CD4-positive, alpha-beta T cell treated with Interleukin-17A for 1 hour (primary cell): ENCODE measurements around the gene ABCA2.

Experiments
- DNase-seq: peaks from one replicate; pipeline ENCODE4 v3.0.0-alpha.2; 2020

ABCA2 gene

DNA sequence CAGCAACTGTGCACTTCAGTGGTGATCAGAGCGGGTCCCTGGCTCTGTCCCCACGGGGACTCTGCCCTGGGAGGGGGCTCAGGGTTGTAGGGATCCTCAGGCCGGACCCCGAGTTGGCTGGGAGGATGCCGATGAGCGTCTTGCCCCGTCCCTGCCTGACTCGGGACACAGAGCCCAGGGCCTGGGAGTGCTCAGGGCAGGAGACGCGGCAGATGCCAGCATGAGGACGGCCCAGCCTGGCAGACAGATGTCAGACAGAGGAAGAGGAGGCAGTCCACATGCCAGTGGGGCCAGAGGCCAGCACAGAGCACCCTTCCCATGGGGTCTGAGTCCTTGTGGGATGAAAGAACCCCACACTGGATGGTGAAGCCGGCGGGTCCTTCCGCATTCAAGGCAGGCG is 64.7 kb downstream of the ABCA2 start:
- no peak for DNase-seq

- DNase-seq, result no peak
Observed at GRCh38 chr9:136962701-136963248, 65.3 kb downstream of the ABCA2 start.

DNA sequence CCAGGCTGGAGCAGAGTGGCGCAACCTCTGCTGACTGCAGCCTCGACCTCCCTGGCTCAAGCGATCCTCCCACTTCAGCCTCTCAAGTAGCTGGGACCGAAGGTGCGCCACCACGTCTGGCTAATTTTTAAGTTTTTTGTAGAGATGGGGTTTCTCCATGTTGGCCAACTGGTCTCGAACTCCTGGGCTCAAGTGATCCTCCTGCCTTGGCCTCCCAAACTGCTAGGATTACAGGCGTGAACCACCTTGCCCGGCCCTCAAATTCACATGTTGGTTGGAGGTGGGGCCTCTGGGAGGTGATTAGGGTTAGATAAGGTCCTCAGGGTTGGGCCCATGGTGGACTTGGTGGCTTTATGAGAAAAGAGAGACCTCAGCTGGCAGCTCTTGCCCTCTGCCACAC is 65.9 kb downstream of the ABCA2 start:
- DNase-seq, result no peak

DNA sequence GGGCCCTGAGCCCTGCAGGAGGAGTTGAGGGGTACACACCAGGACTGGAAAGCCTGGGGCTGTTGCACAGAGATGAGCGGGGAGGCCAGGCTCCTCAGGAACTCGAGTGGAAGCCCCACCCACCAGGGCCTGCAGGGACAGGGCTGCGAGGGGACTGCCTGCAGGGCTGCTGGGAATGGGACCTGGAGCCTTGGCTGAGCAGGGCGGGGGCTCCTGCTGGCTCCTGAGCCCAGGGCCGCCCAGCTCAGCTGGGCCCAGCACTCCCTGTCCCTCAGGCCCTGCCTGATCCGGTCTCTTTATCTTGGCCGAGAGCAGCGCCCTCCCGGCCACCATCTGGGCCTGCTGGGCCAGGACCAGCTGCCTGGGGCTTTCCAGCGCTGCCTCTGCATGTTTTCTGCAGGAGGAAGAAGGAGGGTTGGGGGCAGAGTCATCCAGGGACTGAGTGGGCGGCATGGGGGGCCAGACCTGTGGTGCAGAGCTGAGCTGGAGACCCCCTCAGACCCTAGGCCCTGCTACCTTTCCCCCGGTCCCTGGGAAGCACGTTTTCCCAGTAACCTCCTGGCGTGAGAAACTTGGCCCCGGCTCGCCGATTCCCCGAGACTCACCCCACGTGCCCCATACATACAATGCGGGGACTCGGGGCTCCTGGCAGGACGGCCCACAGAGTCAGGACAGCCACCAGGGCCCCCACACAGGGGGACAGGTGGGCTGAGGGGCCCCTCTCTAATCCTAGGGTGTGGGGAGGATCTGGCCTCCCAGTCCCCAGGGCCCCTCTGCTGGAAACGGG is 66.6 kb downstream of the ABCA2 start:
- DNase-seq, result no peak

GRCh38 chr9:136960938-136961275 is 67.1 kb downstream of the ABCA2 start:
- DNase-seq, result no peak

- peak; percentile 58 for DNase-seq
Observed at GRCh38 chr9:136960212-136960937, 67.7 kb downstream of the ABCA2 start.

- DNase-seq, result no peak
Observed at GRCh38 chr9:136958898-136959850, 68.9 kb downstream of the ABCA2 start.

DNA sequence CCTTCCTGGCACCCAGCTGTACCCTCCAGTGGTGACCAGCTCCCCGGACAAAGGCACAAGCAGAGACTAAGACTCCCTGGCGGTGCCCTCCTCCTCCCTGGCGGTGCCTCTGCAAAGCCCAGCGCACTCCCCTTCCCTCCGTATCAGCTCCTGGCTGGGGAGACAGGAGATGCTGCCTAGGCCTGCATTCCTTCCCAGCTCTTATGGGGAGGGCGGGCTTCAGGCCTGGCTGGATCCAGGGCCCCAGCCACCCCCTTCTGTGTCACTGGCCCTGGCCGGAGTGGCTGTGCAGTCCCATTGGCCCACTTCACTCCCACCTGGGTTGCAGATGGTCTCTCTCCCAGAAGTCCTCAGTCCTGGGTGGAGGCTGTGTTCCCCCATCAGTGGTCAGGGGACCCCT is 69.6 kb downstream of the ABCA2 start:
- DNase-seq, result no peak

- no peak for DNase-seq
Observed at GRCh38 chr9:136957901-136958300, 70.1 kb downstream of the ABCA2 start.

GRCh38 chr9:136957461-136957860 is 70.6 kb downstream of the ABCA2 start:
- no peak for DNase-seq
